Heart left ventricle (tissue), 16 donors: ENCODE measurements around the gene TRAF3. TPM values are rescaled to one million over a fixed set of nuclear protein-coding genes. Genes with fewer than 3 reads are reported as not detected.

ENCODE experiments used
- ATAC-seq, 4 donors: fragments of 200-7000 bp; cut with Tn5 transposase; one replicate each; pipeline ENCODE4 v1.9.1; 2020 to 2022; ENCODE audit warnings: moderate library complexity in 4 of 4, mild to moderate bottlenecking in 3 of 4, moderate number of reproducible peaks in 1 of 4
- DNase-seq, 5 donors: peaks; one replicate each; pipeline ENCODE4 v3.0.0-alpha.2; 2020
- H3K27ac ChIP-seq, 12 donors: fragments of 200-600 bp; sonication (generic) in 4 of 12; one replicate each; pipeline versions ENCODE4 v1.5.0 to v1.8.0; 2016 to 2022; ENCODE audit warnings: mild to moderate bottlenecking in 2 of 12
- H3K27me3 ChIP-seq, 9 donors: fragments of 200-600 bp; sonication (generic) in 2 of 9; one replicate each; pipeline versions ENCODE4 v1.5.1 to v1.8.0; 2016 to 2022; ENCODE audit warnings: mild to moderate bottlenecking in 3 of 9
- H3K36me3 ChIP-seq, 9 donors: fragments of 200-600 bp; sonication (generic) in 2 of 9; one replicate each; pipeline versions ENCODE4 v1.5.0 to v1.8.0; 2018 to 2022; ENCODE audit warnings: mild to moderate bottlenecking in 2 of 9
- H3K4me1 ChIP-seq, 12 donors: fragments of 200-600 bp; sonication (generic) in 4 of 12; one replicate each; pipeline versions ENCODE4 v1.5.0 to v1.8.0; 2016 to 2022; ENCODE audit warnings: mild to moderate bottlenecking in 3 of 12
- H3K4me3 ChIP-seq, 12 donors: fragments of 200-600 bp; sonication (generic) in 4 of 12; one replicate each; pipeline versions ENCODE4 v1.5.0 to v1.8.0; 2017 to 2022; ENCODE audit warnings: mild to moderate bottlenecking in 9 of 12, moderate library complexity in 4 of 12
- H3K9me3 ChIP-seq, 12 donors: fragments of 200-600 bp; sonication (generic) in 4 of 12; one replicate each; pipeline versions ENCODE4 v1.5.0 to v1.8.0; 2016 to 2022; ENCODE audit warnings: mild to moderate bottlenecking in 1 of 12
- CTCF ChIP-seq, 12 donors: fragments of 200-600 bp; sonication (generic) in 4 of 12; IDR thresholded peaks; one replicate each; pipeline versions ENCODE4 v1.5.0 to v1.8.0; 2018 to 2022; ENCODE audit warnings: antibody characterized with exemption in 12 of 12, mild to moderate bottlenecking in 5 of 12
- POLR2A ChIP-seq, 2 donors: fragments of 450-650 bp; IDR thresholded peaks; one replicate each; pipeline ENCODE4 v1.6.1; 2017; ENCODE audit warnings: antibody characterized with exemption in 2 of 2, mild to moderate bottlenecking in 2 of 2, moderate library complexity in 2 of 2
- WGBS, 4 donors: extraction: QIAGEN DNeasy Blood & Tissue Kit in 2 of 4; methylation state at CpG; one replicate each; pipeline versions ENCODE4 v1.1.5 to v1.1.7; 2013 to 2018; 5-methylcytosine and 5-hydroxymethylcytosine counted together
- intact Hi-C, 10 donors: fragments of 100-400 bp; cut with DNase I; formaldehyde crosslinking; loops; one replicate each; pipeline versions ENCODE4 v1.11.1 to v1.14.2; 2022
- polyA plus RNA-seq, 2 donors: library from polyadenylated mRNA; stranded (reverse); fragments of 200-250 nt; gene quantifications; one replicate each; pipeline ENCODE4 v1.2.3, GENCODE V29; 2013
- total RNA-seq, 9 donors: library from RNA; depleted of rRNA in 2 of 9; stranded (reverse); fragments of >200 nt in 2 of 9; fragmentation: NEBNext Ultra II Directional in 3 of 9; extraction: Animal tissue kit (Norgen Biotek cat#: 25700) in 3 of 9; gene quantifications; one replicate each; pipeline versions ENCODE4 v1.1.0 to v1.2.4, GENCODE V29; 2016 to 2023
- donor health status: ischemic (EF 13 %, LVEDD 7.1; RV severe dilation, severe dysfunction).
- donor health status: healthy with polysubstance abuse.
- donor health status: DM: no; HTN: yes; CAD: no.
- donor health status: DM: no; HTN: no; CAD: no.
- donor health status: ischemic (EF 25% LVEDD 6.9; RV normal size, moderate dysfunction).
- donor health status: ischemic (EF 25% LVEDD 5.7; RV mildly dilated, moderate dysfunction).
- donor health status: healthy.
- donor health status: DM: yes; HTN: yes; CAD: no.
- donor health status: ischemic (EF 35%, LVEDD 5.7; RV mildly dilated, moderate dysfunction).
- donor health status: nonischemic (EF 11% LVEDD 7.7; RV severe dilation, severe dysfunction).
- donor health status: DM: yes; HTN: yes; CAD: no.
- donor health status: PGD.
- donor health status: ischemic (EF 29% LVEDD 5.4; RV normal size, mild dysfunction).
- donor health status: nonischemic (EF 23%, LVEDD 6.1; RV moderate dilation, normal function).

Gene TRAF3
- total and polyA plus RNA-seq, 11 donors, result 1.6 to 20.6 (median 10.6) TPM

- DNase-seq, result no peak
- TF ChIP-seq POLR2A (IDR thresholded peaks at IDR 0.05) (no peak), CTCF (IDR thresholded peaks at IDR 0.05) (no peak)
- 65 to 70% (median 67%) methylated on average over 21 to 22 of the region's 22 CpGs for WGBS, 4 donors
- ATAC-seq, result no peak
- intact Hi-C loops, result loop anchor here in 4 of 10 donors (5.0 to 10.0 kb wide), 3 partner anchors 78 to 152 kb away; partner anchors contain the start of gene AMN (in 1 of the 4)
- H3K4me3 ChIP-seq, result no peak overlapping the region
- H3K36me3 ChIP-seq, result no peaks in the 10 kb centered on the region
- H3K27ac ChIP-seq, result no peak overlapping the region
- peaks cover 0 to 33% (median 0%) of the 10 kb centered on the region in 12 donors for H3K4me1 ChIP-seq
- H3K9me3 ChIP-seq, result no peaks in the 10 kb centered on the region
- H3K27me3 ChIP-seq, result peaks cover 0 to 7% (median 0%) of the 10 kb centered on the region in 9 donors
These were observed 4.3 kb upstream of the TRAF3 start for GRCh38 chr14:102772781-102773570.

- H3K27me3 ChIP-seq, result peaks cover 0 to 7% (median 0%) of the 10 kb centered on the region in 9 donors
- H3K4me3 ChIP-seq, result no peak overlapping the region
- peak in 3 of 4 donors; percentile 56 to 76 (median 62) for ATAC-seq
- no peaks in the 10 kb centered on the region for H3K36me3 ChIP-seq
- no peaks in the 10 kb centered on the region for H3K9me3 ChIP-seq
- intact Hi-C loops, result loop anchor here in 7 of 10 donors (5.0 to 10.0 kb wide), 5 partner anchors 77 to 150 kb away; partner anchors contain the start of gene AMN (in 1 of the 7)
- peaks cover 0 to 31% (median 8%) of the 10 kb centered on the region in 12 donors for H3K4me1 ChIP-seq
- DNase-seq, result peak in 2 of 5 donors; percentile 35 to 40
- TF ChIP-seq CTCF (IDR thresholded peaks at IDR 0.05) (peak; percentile 44 to 74 (median 60)), POLR2A (IDR thresholded peaks at IDR 0.05) (no peak)
- 51 to 66% (median 53%) methylated on average over 10 of the region's 10 CpGs for WGBS, 4 donors
- no peak overlapping the region for H3K27ac ChIP-seq
These were observed 2.7 kb upstream of the TRAF3 start for GRCh38 chr14:102774391-102775153.

- peak overlapping the region in 7 of 12 donors; percentile 21 to 97 (median 37) for H3K4me3 ChIP-seq
- intact Hi-C loops, result loop anchor here in 4 of 10 donors (5.0 to 10.0 kb wide), 5 partner anchors 79 to 149 kb away; partner anchors contain the start of gene AMN (in 1 of the 4)
- H3K4me1 ChIP-seq, result peaks cover 0 to 45% (median 8%) of the 10 kb centered on the region in 12 donors
- H3K27ac ChIP-seq, result peak overlapping the region in 11 of 12 donors; percentile 49 to 84 (median 60)
- H3K27me3 ChIP-seq, result no peaks in the 10 kb centered on the region
- peak; percentile 15 to 62 (median 36) for ATAC-seq
- no peaks in the 10 kb centered on the region for H3K36me3 ChIP-seq
- TF ChIP-seq CTCF (IDR thresholded peaks at IDR 0.05) (no peak), POLR2A (IDR thresholded peaks at IDR 0.05) (no peak)
- 89 to 90% (median 89%) methylated on average over 16 to 22 of the region's 22 CpGs for WGBS, 4 donors
- DNase-seq, result peak in 1 of 5 donors; percentile 27
- no peaks in the 10 kb centered on the region for H3K9me3 ChIP-seq
These were observed 1.1 kb upstream of the TRAF3 start for GRCh38 chr14:102775855-102776760.
